OCI-LY7 (cell line): ENCODE results near the gene TSPOAP1. TPM values are rescaled to one million over a fixed set of nuclear protein-coding genes. Genes with fewer than 3 reads are reported as not detected.

Source experiments
- BruUV-seq: library from RNA; stranded (reverse); fragments of 400-500 nt; replicated peaks from 2 replicates; lab custom pipeline; 2021; lab: Mats Ljungman, UMichigan
- CTCF ChIA-PET: fragments of 300-600 bp; sonication (Branson Sonifier 250); formaldehyde crosslinking; loops from one replicate; lab custom pipeline; 2022; ENCODE audit warnings: antibody characterized with exemption; ENCODE audit not compliant: unreplicated experiment; lab: Charles Lee
- POLR2A ChIA-PET: fragments of 300-600 bp; sonication (Branson Sonifier 250); formaldehyde crosslinking; loops from one replicate; lab custom pipeline; 2022; ENCODE audit warnings: antibody characterized with exemption; lab: Charles Lee
- DNase-seq: peaks from one replicate; pipeline ENCODE4 v3.0.0-alpha.2; 2015; ENCODE audit warnings: low spot score
- H2AFZ ChIP-seq: fragments of 200-600 bp; sonication (generic), shearing (Covaris generic); 2 replicates; pipeline ENCODE4 v1.6.1; 2014; ENCODE audit warnings: mild to moderate bottlenecking, antibody characterized with exemption, low read length, moderate library complexity
- H3K27ac ChIP-seq: fragments of 200-600 bp; sonication (generic); 2 replicates; pipeline ENCODE4 v1.5.1; 2014; ENCODE audit warnings: mixed run types, low read depth, mild to moderate bottlenecking, moderate library complexity, low read length, inconsistent platforms; ENCODE audit not compliant: poor library complexity, severe bottlenecking
- H3K36me3 ChIP-seq: fragments of 200-600 bp; sonication (generic); 2 replicates; pipeline ENCODE4 v1.6.1; 2014; ENCODE audit warnings: mild to moderate bottlenecking, antibody characterized with exemption, low read length, moderate library complexity, mixed read lengths; ENCODE audit not compliant: insufficient read depth
- H3K4me1 ChIP-seq: fragments of 200-600 bp; sonication (generic); 2 replicates; pipeline ENCODE4 v1.5.1; 2014; ENCODE audit warnings: mild to moderate bottlenecking, low read length; ENCODE audit not compliant: insufficient read depth, poor library complexity, severe bottlenecking
- H3K4me2 ChIP-seq: fragments of 200-600 bp; sonication (generic); 2 replicates; pipeline ENCODE4 v1.6.1; 2014; ENCODE audit warnings: mild to moderate bottlenecking, low read length
- H3K4me3 ChIP-seq: fragments of 200-600 bp; sonication (generic); 2 replicates; pipeline ENCODE4 v1.5.1; 2014; ENCODE audit warnings: mild to moderate bottlenecking, low read depth, low read length; ENCODE audit not compliant: poor library complexity, severe bottlenecking
- H3K79me2 ChIP-seq: fragments of 200-600 bp; sonication (generic); 2 replicates; pipeline ENCODE4 v1.6.1; 2016; ENCODE audit warnings: low read depth, mild to moderate bottlenecking, low read length, moderate library complexity, mixed read lengths; ENCODE audit not compliant: insufficient read depth
- H3K9me2 ChIP-seq: fragments of 200-600 bp; sonication (generic); 2 replicates; pipeline ENCODE4 v1.6.1; 2016; ENCODE audit warnings: mild to moderate bottlenecking, low read length, mixed read lengths; ENCODE audit not compliant: insufficient read depth
- H3K9me3 ChIP-seq: fragments of 200-600 bp; sonication (generic); 2 replicates; pipeline ENCODE4 v1.6.1; 2014; ENCODE audit warnings: mild to moderate bottlenecking, mixed run types, low read length, mixed read lengths
- H4K20me1 ChIP-seq: fragments of 200-600 bp; sonication (generic); 2 replicates; pipeline ENCODE4 v1.6.1; 2014; ENCODE audit warnings: mild to moderate bottlenecking, antibody characterized with exemption, low read length, moderate library complexity, mixed read lengths; ENCODE audit not compliant: insufficient read depth
- EZH2phosphoT487 ChIP-seq: fragments of 200-600 bp; sonication (generic); IDR thresholded peaks from 2 replicates; pipeline ENCODE4 v1.6.1; 2018; ENCODE audit warnings: low read depth, borderline replicate concordance, mild to moderate bottlenecking, mixed run types, antibody characterized with exemption, low read length, moderate library complexity, mixed read lengths
- intact Hi-C: fragments of 100-400 bp; cut with micrococcal nuclease; formaldehyde crosslinking; loops from one replicate; pipeline ENCODE4 v1.10.0; 2022; ENCODE audit not compliant: unreplicated experiment
- total RNA-seq, 2 experiments: library from RNA; depleted of rRNA in 1 of 2; stranded (reverse); fragments of >200 nt in 1 of 2; shearing (Covaris generic) in 1 of 2; gene quantifications; 2 replicates each; pipeline ENCODE4 v1.2.3, GENCODE V29; 2014 to 2022
- TF ChIP-seq, protein P1 (sequence below): fragments of 200-600 bp; sonication (generic); conservative IDR thresholded peaks from 2 replicates; pipeline ENCODE4 v1.5.1; 2014; ENCODE audit warnings: mild to moderate bottlenecking, antibody characterized with exemption, low read length, moderate library complexity, mixed read lengths

Gene TSPOAP1
- total RNA-seq, 2 experiments from 2014 or later, result 24.0 to 50.6 TPM

DNA sequence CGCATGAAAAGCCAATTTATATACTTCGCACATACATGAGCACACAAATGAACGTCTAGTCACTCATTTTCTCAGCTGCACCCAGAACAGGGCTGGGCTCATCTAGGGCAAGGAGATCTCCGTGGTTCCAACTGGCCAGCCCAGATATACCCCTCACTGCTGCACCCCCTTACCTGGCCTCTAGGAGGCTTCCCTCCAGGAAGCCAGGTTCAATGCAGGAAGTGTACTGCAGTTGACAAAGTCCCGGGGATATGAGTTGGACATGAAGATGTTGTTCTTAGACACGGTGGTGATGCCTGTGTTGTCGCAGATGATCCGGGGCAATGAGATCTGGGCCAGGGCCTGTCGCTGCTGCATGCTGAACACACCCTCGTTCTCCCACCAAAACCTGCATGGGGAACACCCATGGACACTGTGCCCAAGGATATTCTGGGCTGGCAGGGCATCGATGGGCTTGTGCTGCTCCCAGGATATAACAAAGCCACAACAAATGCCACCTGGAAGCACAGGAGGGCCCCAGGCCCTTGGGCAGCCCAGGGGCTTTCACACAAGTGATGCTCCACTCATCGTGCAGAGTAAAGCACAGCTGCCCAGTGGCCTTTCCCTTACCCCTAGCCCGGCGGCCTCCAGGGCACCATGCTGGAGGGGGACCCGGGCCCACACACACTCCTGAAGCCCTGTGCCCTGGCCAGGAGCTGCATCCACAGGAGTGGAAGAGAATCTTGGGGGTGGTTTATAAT is 57.9 kb downstream of the TSPOAP1 start:
- H2AFZ ChIP-seq, result no peak overlapping the region
- H3K4me1 ChIP-seq, result no peaks in the 10 kb centered on the region
- CTCF ChIA-PET, result no interaction called here
- DNase-seq, result peak; percentile 11
- no peak overlapping the region for H3K4me2 ChIP-seq
- no peaks in the 10 kb centered on the region for H4K20me1 ChIP-seq
- TF ChIP-seq, protein P1, sequence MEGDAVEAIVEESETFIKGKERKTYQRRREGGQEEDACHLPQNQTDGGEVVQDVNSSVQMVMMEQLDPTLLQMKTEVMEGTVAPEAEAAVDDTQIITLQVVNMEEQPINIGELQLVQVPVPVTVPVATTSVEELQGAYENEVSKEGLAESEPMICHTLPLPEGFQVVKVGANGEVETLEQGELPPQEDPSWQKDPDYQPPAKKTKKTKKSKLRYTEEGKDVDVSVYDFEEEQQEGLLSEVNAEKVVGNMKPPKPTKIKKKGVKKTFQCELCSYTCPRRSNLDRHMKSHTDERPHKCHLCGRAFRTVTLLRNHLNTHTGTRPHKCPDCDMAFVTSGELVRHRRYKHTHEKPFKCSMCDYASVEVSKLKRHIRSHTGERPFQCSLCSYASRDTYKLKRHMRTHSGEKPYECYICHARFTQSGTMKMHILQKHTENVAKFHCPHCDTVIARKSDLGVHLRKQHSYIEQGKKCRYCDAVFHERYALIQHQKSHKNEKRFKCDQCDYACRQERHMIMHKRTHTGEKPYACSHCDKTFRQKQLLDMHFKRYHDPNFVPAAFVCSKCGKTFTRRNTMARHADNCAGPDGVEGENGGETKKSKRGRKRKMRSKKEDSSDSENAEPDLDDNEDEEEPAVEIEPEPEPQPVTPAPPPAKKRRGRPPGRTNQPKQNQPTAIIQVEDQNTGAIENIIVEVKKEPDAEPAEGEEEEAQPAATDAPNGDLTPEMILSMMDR, result peak; percentile 59
- no peak for TF ChIP-seq EZH2phosphoT487
- H3K9me2 ChIP-seq, result no peaks in the 10 kb centered on the region
- no peak overlapping the region for H3K4me3 ChIP-seq
- H3K79me2 ChIP-seq, result no peaks in the 10 kb centered on the region
- H3K36me3 ChIP-seq, result no peaks in the 10 kb centered on the region
- intact Hi-C loops, result no loop called here
- POLR2A ChIA-PET, result no interaction called here
- no TSS peak for BruUV-seq
- no peak overlapping the region for H3K27ac ChIP-seq
- no peaks in the 10 kb centered on the region for H3K9me3 ChIP-seq

DNA sequence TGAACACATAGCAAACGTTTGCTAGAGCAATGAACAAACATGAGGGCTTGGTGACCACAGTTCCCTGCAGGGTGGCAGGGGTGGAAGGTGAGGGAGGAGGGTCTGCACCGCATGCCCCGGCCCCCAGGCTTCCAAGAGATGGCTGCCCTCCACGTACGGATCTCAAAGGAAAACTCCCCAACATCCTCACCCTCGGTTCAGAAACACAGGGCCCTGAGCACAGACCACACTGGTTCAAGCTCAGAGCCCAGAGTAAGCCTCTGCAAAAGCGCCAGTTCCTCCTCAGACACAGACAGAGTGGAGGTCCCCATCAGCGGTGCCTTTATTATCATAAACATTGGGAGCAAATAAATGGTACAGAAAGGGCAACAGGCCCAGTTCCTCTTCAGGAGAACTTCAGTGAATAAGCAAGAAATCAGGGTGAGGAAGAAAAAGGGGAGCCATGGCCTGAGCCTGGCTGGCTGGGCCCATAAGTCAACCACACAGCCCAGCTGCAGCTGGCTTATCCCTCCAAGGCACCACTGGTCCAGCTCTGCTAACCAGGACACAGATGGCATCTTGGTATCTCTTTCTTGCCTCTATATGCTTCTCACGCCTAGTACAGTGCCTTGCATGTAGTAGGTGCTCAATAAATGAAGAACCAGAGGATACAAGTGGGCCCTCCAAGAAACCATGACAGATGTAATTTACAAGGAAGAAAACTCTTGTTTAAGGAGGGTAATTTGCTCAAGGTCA is 58.9 kb downstream of the TSPOAP1 start:
- BruUV-seq, result no TSS peak
- H3K9me3 ChIP-seq, result no peaks in the 10 kb centered on the region

More for the DNA sequence above, 58.9 kb downstream of the TSPOAP1 start:
- Histone ChIP-seq H3K36me3 (no peaks in the 10 kb centered on the region), H3K4me3 (no peak overlapping the region), H2AFZ (no peak overlapping the region), H3K4me2 (no peak overlapping the region), H3K79me2 (no peaks in the 10 kb centered on the region), H3K27ac (no peak overlapping the region), H3K9me2 (no peaks in the 10 kb centered on the region), H4K20me1 (no peaks in the 10 kb centered on the region), H3K4me1 (no peaks in the 10 kb centered on the region)
- TF ChIP-seq, protein P1, result no peak
- TF ChIP-seq EZH2phosphoT487, result no peak
- intact Hi-C loops, result no loop called here
- CTCF ChIA-PET, result no interaction called here
- POLR2A ChIA-PET, result no interaction called here
- DNase-seq, result no peak
